Cerebellar cortex (tissue), 1 donor: ENCODE results near the gene EPHB6.

ENCODE experiments used
- DNase-seq: peaks from one replicate; pipeline ENCODE4 v3.0.0-alpha.2; 2015; ENCODE audit warnings: low spot score

Gene EPHB6

GRCh38 chr7:142854372-142855113 lies at the start of gene EPHB6:
EPHB6 (plus strand) TSS chr7:142855076; CDS start chr7:142863228, 8,152 bp downstream.
- DNase-seq = no peak

- DNase-seq = no peak
These were observed 49.4 kb upstream of the EPHB6 start for GRCh38 chr7:142805350-142806021.

- no peak for DNase-seq
These were observed 48.9 kb upstream of the EPHB6 start for GRCh38 chr7:142806022-142806356.

- no peak for DNase-seq
These were observed 47.9 kb upstream of the EPHB6 start for GRCh38 chr7:142806957-142807356.

- DNase-seq = no peak
These were observed 46.9 kb upstream of the EPHB6 start for GRCh38 chr7:142807855-142808460.

- no peak for DNase-seq
These were observed 46.4 kb upstream of the EPHB6 start for GRCh38 chr7:142808461-142808801.

GRCh38 chr7:142808802-142809583 lies 45.9 kb upstream of the EPHB6 start:
- no peak for DNase-seq

- DNase-seq = no peak
These were observed 45.2 kb upstream of the EPHB6 start for GRCh38 chr7:142809671-142810070.

- peak; percentile 67 for DNase-seq
These were observed 43.6 kb upstream of the EPHB6 start for GRCh38 chr7:142811154-142811737.

GRCh38 chr7:142812437-142813215 lies 42.2 kb upstream of the EPHB6 start:
- DNase-seq = no peak

- no peak for DNase-seq
These were observed 41.6 kb upstream of the EPHB6 start for GRCh38 chr7:142813226-142813625.

- no peak for DNase-seq
These were observed 41.2 kb upstream of the EPHB6 start for GRCh38 chr7:142813699-142814098.

- DNase-seq = no peak
These were observed 40.4 kb upstream of the EPHB6 start for GRCh38 chr7:142814451-142814850.

GRCh38 chr7:142815134-142815533 lies 39.7 kb upstream of the EPHB6 start:
- no peak for DNase-seq

GRCh38 chr7:142817506-142817905 lies 37.4 kb upstream of the EPHB6 start:
- DNase-seq = no peak

- DNase-seq = no peak
These were observed 35.3 kb upstream of the EPHB6 start for GRCh38 chr7:142819530-142819929.

GRCh38 chr7:142822714-142823113 lies 32.2 kb upstream of the EPHB6 start:
- DNase-seq = no peak

GRCh38 chr7:142827951-142828500 lies 26.9 kb upstream of the EPHB6 start:
- no peak for DNase-seq

- DNase-seq = no peak
These were observed 22.5 kb upstream of the EPHB6 start for GRCh38 chr7:142832417-142832816.

- DNase-seq = no peak
These were observed 21.5 kb upstream of the EPHB6 start for GRCh38 chr7:142833174-142834048.
